AG08395 (cell line): ENCODE measurements around the gene FERMT3.

Source experiments
- DNase-seq: peaks from one replicate; pipeline ENCODE4 v3.0.0; 2012; ENCODE audit warnings: mixed read lengths, low spot score

The FERMT3 gene

DNA sequence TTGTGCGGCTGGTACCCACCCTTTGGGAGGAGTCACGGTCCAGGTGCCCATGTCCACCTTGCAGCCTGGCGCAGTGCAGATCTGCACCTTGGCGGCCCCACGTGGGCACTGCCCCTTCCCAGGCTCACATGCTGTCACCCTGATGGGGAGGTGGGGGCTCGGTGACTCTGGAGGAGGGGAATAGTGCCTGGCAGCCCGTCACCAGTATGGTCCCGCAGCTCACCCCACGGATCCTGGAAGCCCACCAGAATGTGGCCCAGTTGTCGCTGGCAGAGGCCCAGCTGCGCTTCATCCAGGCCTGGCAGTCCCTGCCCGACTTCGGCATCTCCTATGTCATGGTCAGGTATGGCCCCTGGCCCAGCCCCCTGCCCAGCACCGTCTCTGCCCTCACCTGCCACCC lies 14.3 kb downstream of the FERMT3 start:
- DNase-seq = no peak

- no peak for DNase-seq
These were observed 16.1 kb downstream of the FERMT3 start for GRCh38 chr11:64222651-64223000.

DNA sequence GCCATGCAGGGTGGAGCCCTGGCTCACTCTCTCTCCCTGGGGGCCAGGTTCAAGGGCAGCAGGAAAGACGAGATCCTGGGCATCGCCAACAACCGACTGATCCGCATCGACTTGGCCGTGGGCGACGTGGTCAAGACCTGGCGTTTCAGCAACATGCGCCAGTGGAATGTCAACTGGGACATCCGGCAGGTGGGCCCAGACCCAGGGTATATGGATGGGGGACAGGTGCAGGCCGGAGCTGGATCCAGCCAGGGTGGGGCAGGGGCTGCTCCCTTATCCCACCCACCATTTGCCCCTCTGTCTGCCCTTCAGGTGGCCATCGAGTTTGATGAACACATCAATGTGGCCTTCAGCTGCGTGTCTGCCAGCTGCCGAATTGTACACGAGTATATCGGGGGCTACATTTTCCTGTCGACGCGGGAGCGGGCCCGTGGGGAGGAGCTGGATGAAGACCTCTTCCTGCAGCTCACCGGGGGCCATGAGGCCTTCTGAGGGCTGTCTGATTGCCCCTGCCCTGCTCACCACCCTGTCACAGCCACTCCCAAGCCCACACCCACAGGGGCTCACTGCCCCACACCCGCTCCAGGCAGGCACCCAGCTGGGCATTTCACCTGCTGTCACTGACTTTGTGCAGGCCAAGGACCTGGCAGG lies 16.6 kb downstream of the FERMT3 start:
- no peak for DNase-seq

DNA sequence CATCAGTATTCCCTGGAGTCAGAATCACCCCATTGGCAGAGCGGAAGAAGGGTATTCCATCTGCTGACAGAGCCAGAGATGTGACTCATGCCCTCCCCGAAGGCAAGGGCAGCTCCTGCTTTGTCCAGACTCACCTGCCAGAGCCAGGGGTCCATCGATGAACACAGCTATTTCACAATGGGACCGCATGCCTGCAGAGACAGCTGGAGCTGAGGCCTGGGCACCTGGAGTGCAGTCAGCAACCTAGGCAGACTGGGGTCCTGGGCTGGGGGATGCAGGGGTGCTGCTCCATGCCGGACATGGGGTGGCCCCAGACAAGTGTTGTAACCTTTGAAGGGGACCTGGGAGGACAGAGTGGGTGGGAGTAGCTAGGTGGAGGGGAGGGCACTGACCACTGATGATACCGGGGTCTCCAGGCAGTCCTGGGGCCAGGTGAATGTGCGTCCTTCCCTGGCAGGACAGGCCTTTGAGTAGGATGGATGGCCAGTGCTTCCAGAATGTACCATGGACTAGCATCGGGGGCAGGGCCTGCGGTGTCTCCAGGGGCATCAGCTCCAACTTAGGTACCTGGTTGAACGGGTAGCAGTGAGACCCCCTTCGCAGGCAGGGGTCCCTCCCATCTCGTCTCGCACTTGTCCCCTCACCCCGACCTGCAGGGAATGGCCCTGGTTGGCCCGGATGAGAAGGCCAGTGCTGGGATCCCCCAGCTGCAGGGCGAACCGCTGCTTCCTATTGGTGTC lies 17.8 kb downstream of the FERMT3 start:
- no peak for DNase-seq

DNA sequence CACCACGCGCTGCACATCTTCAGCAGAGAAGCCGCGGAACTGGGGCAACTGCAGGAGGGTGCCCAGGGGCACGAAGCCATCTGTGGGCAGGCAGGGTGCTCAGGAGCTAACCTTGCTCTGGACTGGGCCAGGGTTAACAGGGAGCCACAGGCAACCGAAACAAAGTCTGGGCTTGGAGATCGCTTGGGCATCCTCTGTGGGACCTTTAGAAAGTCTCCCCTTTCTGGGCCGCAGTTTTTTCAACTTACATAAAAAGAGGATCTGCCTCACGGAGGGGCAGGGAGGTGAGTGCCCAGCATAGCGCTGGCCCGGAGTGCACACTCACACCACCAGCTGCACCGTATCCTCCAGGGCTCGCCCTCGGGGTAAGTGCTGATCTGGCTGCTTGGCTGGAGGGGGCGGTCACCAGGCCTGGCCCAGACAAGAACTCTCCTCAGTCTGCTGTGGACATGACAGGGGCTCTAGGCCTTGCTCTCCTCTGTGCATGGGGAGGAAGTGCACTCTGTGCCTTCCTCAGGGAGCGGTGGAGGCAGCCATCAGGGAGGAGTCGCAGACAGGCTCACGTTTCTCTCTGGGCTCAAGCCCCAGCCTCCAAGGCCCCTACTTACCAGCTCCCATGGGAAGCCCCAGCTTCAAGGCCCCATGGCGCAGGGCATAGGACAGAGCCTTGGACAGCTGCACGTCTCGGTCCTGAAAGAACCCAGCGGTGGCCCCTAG lies 18.5 kb downstream of the FERMT3 start:
- no peak for DNase-seq

GRCh38 chr11:64225608-64226506 lies 19.3 kb downstream of the FERMT3 start, which contains the start of the genes NUDT22 and TRPT1:
NUDT22 (plus strand) TSS chr11:64226274; CDS start chr11:64226653, 379 bp downstream.
TRPT1 (minus strand) TSS chr11:64226186; CDS start chr11:64225860, 326 bp downstream.
- DNase-seq = peak; percentile 92

DNA sequence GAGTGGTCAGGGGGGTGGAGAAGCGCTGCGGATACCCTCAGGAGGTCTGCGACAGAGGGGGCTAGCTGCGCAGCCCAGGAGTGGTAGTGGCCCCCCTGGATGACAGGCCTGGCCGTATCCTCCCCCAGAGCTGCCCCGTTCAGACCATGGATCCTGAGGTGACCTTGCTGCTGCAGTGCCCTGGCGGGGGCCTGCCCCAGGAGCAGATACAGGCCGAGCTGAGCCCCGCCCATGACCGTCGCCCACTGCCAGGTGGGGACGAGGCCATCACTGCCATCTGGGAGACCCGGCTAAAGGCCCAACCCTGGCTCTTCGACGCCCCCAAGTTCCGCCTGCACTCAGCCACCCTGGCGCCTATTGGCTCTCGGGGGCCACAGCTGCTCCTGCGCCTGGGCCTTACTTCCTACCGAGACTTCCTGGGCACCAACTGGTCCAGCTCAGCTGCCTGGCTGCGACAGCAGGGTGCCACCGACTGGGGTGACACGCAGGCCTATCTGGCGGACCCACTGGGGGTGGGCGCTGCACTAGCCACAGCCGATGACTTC lies 20.1 kb downstream of the FERMT3 start:
- no peak for DNase-seq

DNA sequence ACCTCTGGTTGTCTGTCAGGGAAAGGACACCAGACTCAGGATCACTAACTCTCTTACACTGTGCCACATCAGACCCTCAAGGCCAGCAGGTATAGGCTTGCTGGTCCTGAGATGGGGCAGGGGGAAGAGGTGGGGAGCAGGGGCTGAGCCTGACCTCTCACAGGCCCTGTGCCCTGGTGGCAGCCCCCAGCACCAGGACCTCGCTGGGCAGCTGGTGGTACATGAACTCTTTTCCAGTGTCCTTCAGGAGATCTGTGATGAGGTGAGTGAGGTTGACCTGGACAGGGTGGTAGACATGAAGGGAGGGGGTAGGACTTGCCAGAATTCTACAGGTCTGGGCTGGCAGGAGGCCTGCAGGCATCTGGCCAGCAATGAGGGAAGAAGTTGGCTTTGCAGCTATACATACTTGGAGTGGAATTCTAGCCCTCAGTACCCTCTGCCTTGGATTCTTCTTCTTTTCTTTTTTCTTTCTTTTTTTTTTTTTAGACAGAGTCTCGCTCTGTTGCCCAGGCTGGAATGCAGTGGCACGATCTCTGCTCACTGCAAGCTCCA lies 21.0 kb downstream of the FERMT3 start:
- no peak for DNase-seq

GRCh38 chr11:64229090-64229743 lies 22.7 kb downstream of the FERMT3 start:
- no peak for DNase-seq

DNA sequence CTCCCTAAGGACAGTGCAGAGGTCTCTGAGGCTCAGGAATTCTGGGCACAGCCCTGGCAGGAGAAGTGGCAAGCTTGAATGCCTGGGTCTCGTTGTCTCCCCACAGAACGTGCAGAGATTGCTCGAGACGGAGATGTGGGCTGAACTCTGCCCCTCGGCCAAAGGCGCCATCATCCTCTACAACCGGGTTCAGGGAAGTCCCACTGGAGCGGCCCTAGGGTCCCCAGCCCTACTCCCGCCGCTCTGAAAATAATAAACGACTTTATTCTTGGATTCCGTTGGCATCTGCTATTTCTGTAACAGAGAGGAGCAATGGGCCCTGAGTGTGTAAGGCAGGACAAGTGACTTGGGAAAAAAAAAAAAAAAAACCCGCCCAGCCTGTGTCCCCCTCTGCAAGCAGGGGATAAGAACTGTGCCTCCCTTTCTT lies 23.2 kb downstream of the FERMT3 start:
- no peak for DNase-seq

GRCh38 chr11:64230171-64230984 lies 23.9 kb downstream of the FERMT3 start, which contains the start of gene DNAJC4:
DNAJC4 (plus strand) TSS chr11:64230548; CDS start chr11:64230855, 307 bp downstream.
- DNase-seq = peak; percentile 68

- DNase-seq = no peak
These were observed 24.5 kb downstream of the FERMT3 start for GRCh38 chr11:64230985-64231365.

- DNase-seq = no peak
These were observed 25.0 kb downstream of the FERMT3 start for GRCh38 chr11:64231546-64231945.

DNA sequence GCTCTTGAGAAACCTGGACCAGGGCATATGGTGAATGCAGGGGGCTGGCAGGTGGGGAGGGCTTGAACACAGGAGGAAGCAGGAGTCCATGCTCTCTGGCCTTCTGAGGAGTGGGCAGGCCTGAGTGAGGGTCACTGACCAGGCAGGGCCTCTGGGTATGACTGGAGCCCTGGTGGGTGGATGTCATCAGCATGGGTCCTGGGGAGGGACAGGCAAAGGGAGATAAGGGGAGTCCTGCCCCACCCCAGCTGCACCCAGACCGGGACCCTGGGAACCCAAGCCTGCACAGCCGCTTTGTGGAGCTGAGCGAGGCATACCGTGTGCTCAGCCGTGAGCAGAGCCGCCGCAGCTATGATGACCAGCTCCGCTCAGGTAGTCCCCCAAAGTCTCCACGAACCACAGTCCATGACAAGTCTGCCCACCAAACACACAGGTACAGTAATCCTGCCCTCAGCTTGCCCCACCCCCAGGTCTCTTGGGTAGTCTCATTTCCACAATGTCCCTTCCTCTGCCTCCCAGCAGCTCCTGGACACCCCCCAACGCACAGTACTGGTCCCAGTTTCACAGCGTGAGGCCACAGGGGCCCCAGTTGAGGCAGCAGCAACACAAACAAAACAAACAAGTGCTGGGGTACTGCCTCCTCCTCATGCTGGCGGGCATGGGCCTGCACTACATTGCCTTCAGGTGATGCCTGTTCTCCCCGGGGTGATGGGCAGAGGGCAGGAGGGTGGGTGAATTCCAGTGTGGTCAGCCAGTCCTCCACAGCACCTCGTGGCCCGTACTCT lies 25.9 kb downstream of the FERMT3 start:
- DNase-seq = no peak

DNA sequence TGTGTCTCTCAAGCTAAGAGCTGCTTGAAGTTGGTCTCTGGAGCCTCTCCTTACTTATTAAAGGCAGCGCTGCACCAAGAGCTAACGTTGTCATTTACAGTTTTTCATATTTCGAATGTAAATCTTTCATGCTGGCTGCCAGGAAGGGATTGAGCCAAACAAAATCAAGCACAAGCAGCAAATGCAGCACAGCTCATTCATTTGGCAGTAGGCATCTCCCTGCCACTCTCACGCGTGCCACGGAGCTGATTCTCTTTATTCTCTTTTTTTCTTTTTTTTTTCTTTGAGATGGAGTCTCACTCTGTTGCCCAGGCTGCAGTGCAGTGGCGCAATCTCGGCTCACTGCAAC lies 26.4 kb downstream of the FERMT3 start:
- no peak for DNase-seq

GRCh38 chr11:64233913-64234586 lies 27.5 kb downstream of the FERMT3 start, which contains the start of gene VEGFB:
VEGFB (plus strand) TSS chr11:64234584; CDS start chr11:64234834, 250 bp downstream.
- DNase-seq = peak; percentile 65

DNA sequence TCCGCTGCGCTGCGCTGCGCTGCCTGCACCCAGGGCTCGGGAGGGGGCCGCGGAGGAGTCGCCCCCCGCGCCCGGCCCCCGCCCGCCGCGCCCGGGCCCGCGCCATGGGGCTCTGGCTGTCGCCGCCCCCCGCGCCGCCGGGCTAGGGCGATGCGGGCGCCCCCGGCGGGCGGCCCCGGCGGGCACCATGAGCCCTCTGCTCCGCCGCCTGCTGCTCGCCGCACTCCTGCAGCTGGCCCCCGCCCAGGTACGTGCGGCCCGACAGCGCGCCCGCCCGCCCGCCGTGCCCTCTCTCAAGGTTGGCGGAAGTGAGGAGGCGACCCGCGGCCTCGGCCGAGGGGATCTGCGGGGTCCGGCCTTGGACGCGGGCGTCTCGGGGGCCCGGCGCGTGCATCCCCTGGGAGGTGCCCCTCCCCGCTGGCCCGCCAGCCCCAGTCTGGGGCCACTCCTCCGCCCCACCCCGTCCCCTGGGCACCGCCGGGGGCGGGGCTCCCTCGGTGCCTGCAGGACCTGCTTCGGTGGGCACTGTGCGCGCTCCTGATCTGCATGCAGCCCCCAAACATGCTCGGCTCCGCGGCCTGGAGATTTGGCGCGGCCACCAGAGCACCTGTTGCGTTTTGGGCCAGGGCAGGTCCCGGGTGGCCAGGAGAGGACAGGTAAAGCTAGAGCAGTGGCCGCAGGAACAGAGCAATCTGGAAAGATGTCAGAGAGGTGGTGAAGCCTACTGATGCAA lies 28.3 kb downstream of the FERMT3 start:
- DNase-seq = no peak
